IMR-90 (cell line): ENCODE data around the gene GPC5. TPM values are rescaled to one million over a fixed set of nuclear protein-coding genes. Genes with fewer than 3 reads are reported as not detected.

Experiments used
- ATAC-seq: fragments of 200-7000 bp; cut with Tn5 transposase; 2 replicates; pipeline ENCODE4 v1.9.1; 2020; ENCODE audit warnings: low read depth, mild to moderate bottlenecking, moderate library complexity
- BruUV-seq: library from RNA; stranded (reverse); fragments of 400-500 nt; replicated peaks from 2 replicates; lab custom pipeline; 2021; lab: Mats Ljungman, UMichigan
- CTCF ChIA-PET: fragments of 300-600 bp; formaldehyde crosslinking; extraction: SDS; loops from one replicate; lab custom pipeline; 2021; ENCODE audit warnings: antibody characterized with exemption; lab: Yijun Ruan, JAX
- POLR2A ChIA-PET: fragments of 300-600 bp; sonication (Branson Sonifier 250); formaldehyde crosslinking; loops from one replicate; lab custom pipeline; 2022; ENCODE audit warnings: antibody characterized with exemption; ENCODE audit not compliant: unreplicated experiment; lab: Charles Lee
- DNase-seq: peaks from one replicate; pipeline ENCODE4 v3.0.0; 2013
- H2AFZ ChIP-seq: replicated peaks from 2 replicates; pipeline ENCODE3; 2013; ENCODE audit warnings: low read length, mild to moderate bottlenecking; ENCODE audit not compliant: poor library complexity
- H2AK5ac ChIP-seq: 2 replicates; pipeline ENCODE4 v1.6.1; 2013; ENCODE audit warnings: low read depth, low read length, inconsistent platforms
- H2AK9ac ChIP-seq: replicated peaks from 2 replicates; pipeline ENCODE3; 2013; ENCODE audit warnings: mild to moderate bottlenecking, low read depth, low read length, moderate library complexity; ENCODE audit not compliant: poor library complexity
- H2BK120ac ChIP-seq: 2 replicates; pipeline ENCODE4 v1.6.1; 2013; ENCODE audit warnings: low read depth, low read length, inconsistent platforms
- H2BK15ac ChIP-seq: 3 replicates; pipeline ENCODE4 v1.6.1; 2013; ENCODE audit warnings: low read depth, low read length, inconsistent platforms
- H2BK20ac ChIP-seq: 2 replicates; pipeline ENCODE4 v1.6.1; 2013; ENCODE audit warnings: low read depth, mild to moderate bottlenecking, inconsistent platforms, low read length, moderate library complexity
- H2BK5ac ChIP-seq: 2 replicates; pipeline ENCODE4 v1.6.1; 2013; ENCODE audit warnings: mild to moderate bottlenecking, low read depth, low read length, inconsistent platforms; ENCODE audit not compliant: poor library complexity, severe bottlenecking
- H3K14ac ChIP-seq: replicated peaks from 2 replicates; pipeline ENCODE4 v1.6.1; 2013; ENCODE audit warnings: low read depth, low read length, inconsistent platforms
- H3K18ac ChIP-seq: 2 replicates; pipeline ENCODE4 v1.6.1; 2013; ENCODE audit warnings: low read depth, low read length, control low read depth
- H3K23ac ChIP-seq: 2 replicates; pipeline ENCODE4 v1.6.1; 2013; ENCODE audit warnings: low read depth, low read length, inconsistent platforms
- H3K27ac ChIP-seq: 2 replicates; pipeline ENCODE4 v1.5.1; 2013; ENCODE audit warnings: mild to moderate bottlenecking, control low read depth, low read length; ENCODE audit not compliant: insufficient read depth
- H3K27me3 ChIP-seq: 2 replicates; pipeline ENCODE4 v1.6.1; 2013; ENCODE audit warnings: low read length; ENCODE audit not compliant: control insufficient read depth, insufficient read depth
- H3K36me3 ChIP-seq: 2 replicates; pipeline ENCODE4 v1.6.1; 2013; ENCODE audit warnings: low read length, mixed read lengths; ENCODE audit not compliant: control insufficient read depth, insufficient read depth
- H3K4ac ChIP-seq: 2 replicates; pipeline ENCODE4 v1.6.1; 2013; ENCODE audit warnings: low read depth, low read length, inconsistent platforms
- H3K4me1 ChIP-seq: 2 replicates; pipeline ENCODE4 v1.6.1; 2013; ENCODE audit warnings: low read length, mixed read lengths; ENCODE audit not compliant: control insufficient read depth, insufficient read depth
- H3K4me2 ChIP-seq: 2 replicates; pipeline ENCODE4 v1.6.1; 2013; ENCODE audit warnings: low read depth, mild to moderate bottlenecking, control low read depth, low read length, moderate library complexity
- H3K4me3 ChIP-seq: 2 replicates; pipeline ENCODE4 v1.5.1; 2013; ENCODE audit warnings: low read depth, mild to moderate bottlenecking, control low read depth, low read length, moderate library complexity; ENCODE audit not compliant: insufficient read depth
- H3K56ac ChIP-seq: 2 replicates; pipeline ENCODE4 v1.6.1; 2013; ENCODE audit warnings: low read length, inconsistent platforms; ENCODE audit not compliant: insufficient read depth; ENCODE audit errors: extremely low read depth
- H3K79me1 ChIP-seq, 2 experiments: 2 replicates each; pipeline ENCODE4 v1.6.1; 2013; ENCODE audit warnings: low read length in 2 of 2, inconsistent platforms in 1 of 2, low read depth in 1 of 2
- H3K9ac ChIP-seq: 2 replicates; pipeline ENCODE4 v1.6.1; 2013; ENCODE audit warnings: low read depth, low read length, control low read depth
- H3K9me1 ChIP-seq: 2 replicates; pipeline ENCODE4 v1.6.1; 2013; ENCODE audit warnings: low read length, inconsistent platforms; ENCODE audit not compliant: insufficient read depth
- H3K9me3 ChIP-seq: 2 replicates; pipeline ENCODE4 v1.6.1; 2013; ENCODE audit warnings: low read length; ENCODE audit not compliant: control insufficient read depth, insufficient read depth
- H4K20me1 ChIP-seq: 2 replicates; pipeline ENCODE4 v1.6.1; 2013; ENCODE audit warnings: low read length, inconsistent platforms; ENCODE audit not compliant: insufficient read depth
- H4K5ac ChIP-seq: 2 replicates; pipeline ENCODE4 v1.6.1; 2013; ENCODE audit warnings: mild to moderate bottlenecking, low read depth, low read length, control low read depth
- H4K8ac ChIP-seq, 2 experiments: 2 replicates each; pipeline ENCODE4 v1.6.1; 2013; ENCODE audit warnings: low read depth in 2 of 2, low read length in 2 of 2, control low read depth in 1 of 2, inconsistent platforms in 1 of 2
- H4K91ac ChIP-seq: 2 replicates; pipeline ENCODE4 v1.6.1; 2013; ENCODE audit warnings: low read depth, low read length, inconsistent platforms; ENCODE audit not compliant: insufficient read depth
- SMC3 ChIP-seq: fragments of 150-350 bp; IDR thresholded peaks from 2 replicates; pipeline ENCODE4 v1.6.1; 2016; ENCODE audit warnings: low read depth, mild to moderate bottlenecking, antibody characterized with exemption, low read length, moderate library complexity
- WGBS, 2 experiments: methylation state at CpG; one replicate each; pipeline versions ENCODE4 v1.1.5 to v1.1.7; 2013; ENCODE audit warnings: missing lambda C conversion rate in 2 of 2; ENCODE audit not compliant: insufficient read length in 1 of 2; ENCODE audit errors: extremely low coverage in 2 of 2; 5-methylcytosine and 5-hydroxymethylcytosine counted together
- dilution Hi-C: fragments of 300-500 bp; cut with HindIII; formaldehyde crosslinking; loops from one replicate; pipeline ENCODE4 v1.14.3; 2018; ENCODE audit warnings: low sequenced_read_pairs; ENCODE audit not compliant: unreplicated experiment
- in situ Hi-C: fragments of 300-500 bp; cut with MboI; formaldehyde crosslinking; loops from 3 replicates; pipeline ENCODE4 v1.14.3; 2019; ENCODE audit warnings: low sequenced_read_pairs, inconsistent platforms, mixed read lengths
- intact Hi-C: fragments of 100-400 bp; cut with micrococcal nuclease; formaldehyde crosslinking; loops from 2 replicates; pipeline ENCODE4 v1.10.0; 2022
- polyA plus RNA-seq, 3 experiments: library from polyadenylated mRNA; depleted of rRNA; stranded (reverse); fragments of >200 nt; gene quantifications; 2 replicates each; pipeline ENCODE4 v1.2.3, GENCODE V29; 2012; ENCODE audit warnings: low replicate concordance in 1 of 3
- total RNA-seq: library from RNA; depleted of rRNA; stranded (reverse); fragments of >200 nt; gene quantifications from 2 replicates; pipeline ENCODE4 v1.2.3, GENCODE V29; 2012

The GPC5 gene
- total and polyA plus RNA-seq, 2 of the 4 experiments (the other 2 are of a cell fraction), result 0.94 to 1.8 TPM

DNA sequence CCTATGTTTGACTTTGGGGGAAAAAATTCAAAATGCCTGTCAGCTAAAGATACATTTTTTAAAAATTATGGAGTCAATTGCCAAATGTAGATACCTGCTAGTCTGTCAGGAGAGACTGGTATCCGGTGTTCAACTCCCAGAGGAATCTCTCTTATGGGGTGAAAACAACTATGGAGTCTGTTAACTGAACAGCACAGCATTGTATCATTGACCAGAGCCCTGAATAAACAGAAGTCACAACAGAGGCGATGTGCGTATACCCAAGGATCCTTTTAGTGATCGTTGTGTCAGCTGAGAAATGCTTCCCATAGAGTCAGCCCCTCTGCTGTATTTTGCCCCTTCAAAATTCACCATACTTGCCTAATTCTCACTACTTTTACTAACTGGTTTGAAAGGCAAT, 257.3 kb downstream of the GPC5 start:
- Histone ChIP-seq H3K14ac (no peak overlapping the region), H3K9me1 (no peaks in the 10 kb centered on the region), H3K27ac (no peak overlapping the region), H4K20me1 (no peaks in the 10 kb centered on the region), H3K23ac (no peak overlapping the region), H3K36me3 (no peaks in the 10 kb centered on the region), H4K5ac (no peak overlapping the region), H2AFZ (no peak overlapping the region), H3K9me3 (no peaks in the 10 kb centered on the region), H2BK20ac (no peak overlapping the region), H3K18ac (no peak overlapping the region), H3K4me3 (no peak overlapping the region), H2BK120ac (no peak overlapping the region), H3K4ac (no peak overlapping the region), H4K91ac (no peak overlapping the region), H3K9ac (no peak overlapping the region), H4K8ac (no peak overlapping the region), H2BK15ac (no peak overlapping the region), H3K4me1 (no peaks in the 10 kb centered on the region), H3K56ac (no peak overlapping the region), H2AK5ac (no peak overlapping the region), H3K27me3 (no peaks in the 10 kb centered on the region), H3K4me2 (no peak overlapping the region), H2BK5ac (no peak overlapping the region), H3K79me1 (no peaks in the 10 kb centered on the region), H2AK9ac (no peak overlapping the region)
- no peak for ATAC-seq
- DNase-seq, result no peak
- no peak for TF ChIP-seq SMC3
- POLR2A ChIA-PET, result no interaction called here
- CTCF ChIA-PET, result no interaction called here
- no CpG with 5 or more reads among the region's 4 CpGs for whole genome bisulfite sequencing, 2 experiments
- BruUV-seq, result no TSS peak
- in situ Hi-C loops (no loop called here), intact Hi-C loops (no loop called here), dilution Hi-C loops (no loop called here)
